H1 (cell line): ENCODE data around the gene CPE. TPM values are rescaled to one million over a fixed set of nuclear protein-coding genes. Genes with fewer than 3 reads are reported as not detected.

Source experiments
- CTCF ChIA-PET: fragments of 300-600 bp; sonication (Branson Sonifier 250); formaldehyde crosslinking; loops from one replicate; lab custom pipeline; 2021; ENCODE audit not compliant: partially characterized antibody; lab: Charles Lee
- POLR2A ChIA-PET: fragments of 300-600 bp; sonication (Branson Sonifier 250); formaldehyde crosslinking; loops from one replicate; lab custom pipeline; 2021; ENCODE audit warnings: inconsistent platforms; ENCODE audit not compliant: partially characterized antibody; lab: Charles Lee
- DNase-seq, 2 experiments: peaks; one replicate each; pipeline versions ENCODE4 v3.0.0 to v3.0.0-alpha.2; 2010 to 2022; ENCODE audit warnings: low spot score in 2 of 2, low read depth in 1 of 2, mixed read lengths in 1 of 2
- FAIRE-seq: peaks from 2 replicates; lab custom pipeline; 2011; peaks lifted over from hg19 to GRCh38; lab: Jason Lieb, UNC
- H2AFZ ChIP-seq: 2 replicates; pipeline ENCODE4 v1.8.1; 2012; ENCODE audit warnings: low read length, inconsistent platforms
- H2AK5ac ChIP-seq: 2 replicates; pipeline ENCODE4 v1.6.1; 2013; ENCODE audit warnings: low read depth, low read length
- H2BK120ac ChIP-seq: replicated peaks from 2 replicates; pipeline ENCODE3; 2013; ENCODE audit warnings: low read depth, low read length, inconsistent platforms
- H2BK12ac ChIP-seq: 2 replicates; pipeline ENCODE4 v1.6.1; 2013; ENCODE audit warnings: low read depth, low read length
- H2BK15ac ChIP-seq: 2 replicates; pipeline ENCODE4 v1.6.1; 2013; ENCODE audit warnings: low read length
- H2BK20ac ChIP-seq: 2 replicates; pipeline ENCODE4 v1.6.1; 2013; ENCODE audit warnings: low read length
- H2BK5ac ChIP-seq: 2 replicates; pipeline ENCODE4 v1.6.1; 2013; ENCODE audit warnings: low read depth, low read length
- H3K14ac ChIP-seq: 2 replicates; pipeline ENCODE4 v1.6.1; 2013; ENCODE audit warnings: inconsistent platforms; ENCODE audit not compliant: insufficient read length
- H3K18ac ChIP-seq: 2 replicates; pipeline ENCODE4 v1.6.1; 2013; ENCODE audit warnings: low read length; ENCODE audit errors: extremely low read depth
- H3K23ac ChIP-seq: 2 replicates; pipeline ENCODE4 v1.6.1; 2013; ENCODE audit warnings: inconsistent platforms; ENCODE audit not compliant: insufficient read length
- H3K23me2 ChIP-seq: 2 replicates; pipeline ENCODE4 v1.6.1; 2013; ENCODE audit warnings: low read depth, low read length
- H3K27ac ChIP-seq: 2 replicates; pipeline ENCODE4 v1.6.1; 2011; ENCODE audit warnings: low read depth, low read length, inconsistent platforms
- H3K27me3 ChIP-seq, 4 experiments: replicated peaks in 1 of 4; 1 replicate in 1 of 4; 2 replicates in 3 of 4; pipeline versions ENCODE4 v1.6.1 to v1.8.1; 2011 to 2013; ENCODE audit warnings: low read length in 3 of 4, mild to moderate bottlenecking in 3 of 4, inconsistent platforms in 2 of 4, mixed read lengths in 2 of 4, moderate library complexity in 1 of 4; ENCODE audit not compliant: control insufficient read depth in 3 of 4, insufficient read depth in 3 of 4; ENCODE audit errors: extremely low read depth in 1 of 4
- H3K36me3 ChIP-seq, 4 experiments: 2 replicates each; pipeline versions ENCODE4 v1.6.1 to v1.8.1; 2011 to 2013; ENCODE audit warnings: mild to moderate bottlenecking in 4 of 4, low read length in 3 of 4, moderate library complexity in 2 of 4, control low read depth in 1 of 4, inconsistent platforms in 1 of 4; ENCODE audit not compliant: insufficient read depth in 4 of 4, control insufficient read depth in 2 of 4
- H3K4ac ChIP-seq: replicated peaks from 2 replicates; pipeline ENCODE3; 2013; ENCODE audit warnings: low read length, low read depth, mixed read lengths, inconsistent platforms; ENCODE audit not compliant: insufficient read length
- H3K4me1 ChIP-seq, 4 experiments: replicated peaks in 1 of 4; 1 replicate in 1 of 4; 2 replicates in 3 of 4; pipeline versions ENCODE4 v1.6.1 to v1.8.1; 2011 to 2013; ENCODE audit warnings: low read length in 3 of 4, inconsistent platforms in 2 of 4, mixed read lengths in 1 of 4; ENCODE audit not compliant: insufficient read depth in 4 of 4, control insufficient read depth in 3 of 4
- H3K4me2 ChIP-seq, 2 experiments: 2 replicates each; pipeline versions ENCODE4 v1.6.1 to v1.8.1; 2011 to 2013; ENCODE audit warnings: low read depth in 2 of 2, low read length in 2 of 2, control low read depth in 1 of 2, inconsistent platforms in 1 of 2, mild to moderate bottlenecking in 1 of 2; ENCODE audit not compliant: insufficient read depth in 1 of 2
- H3K4me3 ChIP-seq, 4 experiments: fragments of 200-600, 300-600 bp in 1 of 4; sonication (generic), shearing (Covaris generic), sonication (Bioruptor Twin) in 1 of 4; 2 replicates each; pipeline versions ENCODE4 v1.5.1 to v1.8.1; 2011 to 2016; ENCODE audit warnings: low read length in 4 of 4, low read depth in 3 of 4, control low read depth in 2 of 4, inconsistent platforms in 2 of 4, mild to moderate bottlenecking in 2 of 4, mixed read lengths in 1 of 4, moderate library complexity in 1 of 4; ENCODE audit not compliant: insufficient read depth in 2 of 4; ENCODE audit errors: extremely low read depth in 1 of 4
- H3K56ac ChIP-seq: replicated peaks from 2 replicates; pipeline ENCODE3; 2013; ENCODE audit warnings: low read depth, mild to moderate bottlenecking, mixed read lengths, low read length, inconsistent platforms; ENCODE audit not compliant: insufficient read length
- H3K79me1 ChIP-seq: 2 replicates; pipeline ENCODE4 v1.6.1; 2013; ENCODE audit warnings: low read depth, low read length, control low read depth
- H3K79me2 ChIP-seq, 2 experiments: 2 replicates each; pipeline versions ENCODE4 v1.6.1 to v1.8.1; 2012 to 2013; ENCODE audit warnings: low read length in 2 of 2, mild to moderate bottlenecking in 2 of 2, inconsistent platforms in 1 of 2; ENCODE audit not compliant: insufficient read depth in 2 of 2, control insufficient read depth in 1 of 2
- H3K9ac ChIP-seq, 4 experiments: replicated peaks in 1 of 4; 1 replicate in 1 of 4; 2 replicates in 3 of 4; pipeline versions ENCODE4 v1.6.1 to v1.8.1; 2011 to 2013; ENCODE audit warnings: low read depth in 3 of 4, low read length in 3 of 4, control low read depth in 2 of 4, mild to moderate bottlenecking in 2 of 4, moderate library complexity in 2 of 4, inconsistent platforms in 1 of 4; ENCODE audit errors: extremely low read depth in 1 of 4
- H3K9me3 ChIP-seq, 2 experiments: 2 replicates each; pipeline versions ENCODE4 v1.6.1 to v1.8.1; 2012 to 2013; ENCODE audit warnings: mild to moderate bottlenecking in 2 of 2, moderate library complexity in 2 of 2, control low read depth in 1 of 2, inconsistent platforms in 1 of 2, low read depth in 1 of 2, low read length in 1 of 2, mixed read lengths in 1 of 2; ENCODE audit not compliant: insufficient read depth in 2 of 2
- H4K20me1 ChIP-seq, 2 experiments: replicated peaks in 1 of 2; 2 replicates each; pipeline versions ENCODE3 to v1.8.1; 2011 to 2013; ENCODE audit warnings: inconsistent platforms in 2 of 2, low read length in 2 of 2, mild to moderate bottlenecking in 1 of 2; ENCODE audit not compliant: insufficient read depth in 2 of 2, control insufficient read depth in 1 of 2
- H4K5ac ChIP-seq: 2 replicates; pipeline ENCODE4 v1.6.1; 2013; ENCODE audit warnings: low read length, low read depth, mixed read lengths, inconsistent platforms; ENCODE audit not compliant: insufficient read length
- H4K8ac ChIP-seq: 2 replicates; pipeline ENCODE4 v1.8.0; 2013; ENCODE audit warnings: mild to moderate bottlenecking, moderate library complexity, low read length, inconsistent platforms; ENCODE audit not compliant: insufficient read depth; ENCODE audit errors: extremely low read depth
- H4K91ac ChIP-seq: replicated peaks from 2 replicates; pipeline ENCODE3; 2013; ENCODE audit warnings: low read length, mixed read lengths, inconsistent platforms; ENCODE audit not compliant: insufficient read length
- ASH2L ChIP-seq: fragments of 200-600, 300-600 bp; sonication (generic); IDR thresholded peaks from one replicate; pipeline ENCODE4 v1.7.1; 2017; ENCODE audit warnings: low read length
- BCL11A ChIP-seq, 2 experiments: IDR thresholded peaks; one replicate each; pipeline ENCODE4 v1.6.1; 2011; ENCODE audit warnings: low read depth in 2 of 2, low read length in 2 of 2, mild to moderate bottlenecking in 2 of 2
- CREB1 ChIP-seq: IDR thresholded peaks from 2 replicates; pipeline ENCODE4 v1.6.1; 2012; ENCODE audit warnings: inconsistent platforms
- GABPA ChIP-seq: IDR thresholded peaks from 2 replicates; pipeline ENCODE4 v1.6.1; 2011; ENCODE audit warnings: mild to moderate bottlenecking, low read length, moderate library complexity, borderline replicate concordance; ENCODE audit not compliant: insufficient read depth
- HDAC2 ChIP-seq, 2 experiments: fragments of 300-600 bp in 1 of 2; sonication (generic) in 1 of 2; IDR thresholded peaks; 2 replicates each; pipeline ENCODE4 v1.6.1; 2011 to 2012; ENCODE audit warnings: low read depth in 2 of 2, low read length in 2 of 2, mild to moderate bottlenecking in 2 of 2, moderate library complexity in 2 of 2, borderline replicate concordance in 1 of 2, inconsistent platforms in 1 of 2
- KDM1A ChIP-seq: fragments of 200-600, 300-600 bp; sonication (generic); IDR thresholded peaks from 2 replicates; pipeline ENCODE4 v1.7.1; 2016; ENCODE audit warnings: mild to moderate bottlenecking, low read length, borderline replicate concordance
- POLR2A ChIP-seq, 2 experiments: IDR thresholded peaks; 1 replicate in 1 of 2; 2 replicates in 1 of 2; pipeline ENCODE4 v1.6.1; 2011; ENCODE audit warnings: low read depth in 2 of 2, low read length in 2 of 2, mild to moderate bottlenecking in 2 of 2; ENCODE audit errors: control extremely low read depth in 1 of 2
- POLR2AphosphoS5 ChIP-seq: IDR thresholded peaks from 2 replicates; pipeline ENCODE4 v1.6.1; 2011; ENCODE audit warnings: low read depth, low read length
- RFX5 ChIP-seq: IDR thresholded peaks from 2 replicates; pipeline ENCODE4 v1.6.1; 2011; ENCODE audit warnings: low read depth, low read length, improper control_type of control experiment, borderline replicate concordance
- WGBS, 2 experiments: shearing (Covaris generic) in 1 of 2; methylation state at CpG; one replicate each; pipeline versions ENCODE4 v1.1.6 to v1.1.7; 2013 to 2015; ENCODE audit warnings: low lambda C conversion rate in 2 of 2, mixed read lengths in 2 of 2, inconsistent platforms in 1 of 2, low coverage in 1 of 2, missing lambda C conversion rate in 1 of 2; ENCODE audit not compliant: insufficient replicate concordance in 2 of 2, insufficient coverage in 1 of 2, insufficient read length in 1 of 2; ENCODE audit errors: extremely low coverage in 1 of 2, missing lambda C conversion rate in 1 of 2; 5-methylcytosine and 5-hydroxymethylcytosine counted together
- polyA plus RNA-seq, 7 experiments: library from polyadenylated mRNA; depleted of rRNA in 3 of 7; stranded (reverse) in 5 of 7; unstranded in 2 of 7; fragments of >200 nt in 5 of 7; fragments of 200-250 nt in 2 of 7; gene quantifications; 1 replicate in 5 of 7; 2 replicates in 1 of 7; 4 replicates in 1 of 7; pipeline versions ENCODE4 v1.2.1 to v1.2.3, GENCODE V29; 2011 to 2013; ENCODE audit warnings: missing spikeins in 2 of 7, mixed read lengths in 2 of 7
- total RNA-seq: library from RNA; stranded (reverse); fragmentation: NEBNext Ultra II Directional; extraction: Animal tissue kit (Norgen Biotek cat#: 25700); gene quantifications from 2 replicates; pipeline ENCODE4 v1.2.1, GENCODE V29; 2021
- TF ChIP-seq, protein P1 (sequence below): IDR thresholded peaks from 2 replicates; pipeline ENCODE4 v1.6.1; 2012; ENCODE audit warnings: inconsistent platforms

Gene CPE
- total and polyA plus RNA-seq, 2 of the 8 experiments (the other 6 are each of a cell fraction or from before 2014, with no cell fraction given), result 9.4 to 10.2 TPM

GRCh38 chr4:165512424-165512823, 133.6 kb downstream of the CPE start:
- Histone ChIP-seq H2BK12ac (no peak overlapping the region), H3K9me3 (no peaks in the 10 kb centered on the region), H3K4ac (no peak overlapping the region), H3K27ac (no peak overlapping the region), H2AFZ (no peak overlapping the region), H4K5ac (no peak overlapping the region), H3K79me2 (no peaks in the 10 kb centered on the region), H2BK15ac (no peak overlapping the region), H4K20me1 (no peaks in the 10 kb centered on the region), H3K23ac (no peak overlapping the region), H2BK20ac (no peak overlapping the region), H3K18ac (no peak overlapping the region), H3K79me1 (no peaks in the 10 kb centered on the region), H2BK120ac (no peak overlapping the region), H3K4me2 (no peak overlapping the region), H3K9ac (no peak overlapping the region), H3K4me1 (no peaks in the 10 kb centered on the region), H2AK5ac (no peak overlapping the region), H3K36me3 (no peaks in the 10 kb centered on the region), H2BK5ac (no peak overlapping the region), H3K56ac (no peak overlapping the region), H4K8ac (no peak overlapping the region), H3K23me2 (no peaks in the 10 kb centered on the region; the same call in 1 of the 2 replicates), H4K91ac (no peak overlapping the region), H3K4me3 (no peak overlapping the region), H3K27me3 (no peaks in the 10 kb centered on the region), H3K14ac (no peak overlapping the region)
- FAIRE-seq (no peak), DNase-seq (no peak)
- ChIA-PET POLR2A (no interaction called here), CTCF (no interaction called here)
- 89% methylated on average over 5 of the region's 5 CpGs; no CpG with 5 or more reads in 1 of the 2 experiments for WGBS, 2 experiments
- TF ChIP-seq RFX5, result no peak
- TF ChIP-seq, protein P1, sequence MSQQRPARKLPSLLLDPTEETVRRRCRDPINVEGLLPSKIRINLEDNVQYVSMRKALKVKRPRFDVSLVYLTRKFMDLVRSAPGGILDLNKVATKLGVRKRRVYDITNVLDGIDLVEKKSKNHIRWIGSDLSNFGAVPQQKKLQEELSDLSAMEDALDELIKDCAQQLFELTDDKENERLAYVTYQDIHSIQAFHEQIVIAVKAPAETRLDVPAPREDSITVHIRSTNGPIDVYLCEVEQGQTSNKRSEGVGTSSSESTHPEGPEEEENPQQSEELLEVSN, result no peak
- TF ChIP-seq KDM1A, result no peak
- TF ChIP-seq HDAC2 (IDR thresholded peaks at IDR 0.05; ENCODE audit: borderline replicate concordance in 1 of 2, low read depth in 2 of 2, low read length in 2 of 2), result no peak
- TF ChIP-seq CREB1, result no peak
- no peak for TF ChIP-seq POLR2A (IDR thresholded peaks at IDR 0.05; ENCODE audit: control extremely low read depth in 1 of 2, low read depth in 2 of 2, low read length in 2 of 2)
- no peak for TF ChIP-seq GABPA
- no peak for TF ChIP-seq ASH2L
- TF ChIP-seq POLR2AphosphoS5, result no peak
- TF ChIP-seq BCL11A (IDR thresholded peaks at IDR 0.05; ENCODE audit: low read depth in 2 of 2, low read length in 2 of 2), result no peak
